Parathyroid adenoma (tissue), 2 donors: Measurements from ENCODE around the gene ARNT2.

Experiments used
- H2AFZ ChIP-seq: fragments of 300-600 bp; sonication (generic); one replicate; pipeline ENCODE4 v1.7.0; 2017; ENCODE audit warnings: antibody characterized with exemption, mild to moderate bottlenecking
- H3K27ac ChIP-seq: fragments of 300-600 bp; sonication (generic); one replicate; pipeline ENCODE4 v1.7.0; 2017
- H3K27me3 ChIP-seq: fragments of 300-600 bp; sonication (generic); one replicate; pipeline ENCODE4 v1.7.0; 2017; ENCODE audit warnings: low read length; ENCODE audit not compliant: control insufficient read depth, insufficient read depth
- H3K36me3 ChIP-seq: fragments of 300-600 bp; sonication (generic); one replicate; pipeline ENCODE4 v1.7.0; 2017; ENCODE audit warnings: low read length; ENCODE audit not compliant: control insufficient read depth, insufficient read depth
- H3K4me1 ChIP-seq: fragments of 300-600 bp; sonication (generic); one replicate; pipeline ENCODE4 v1.7.0; 2017; ENCODE audit warnings: control low read depth
- H3K4me2 ChIP-seq: fragments of 300-600 bp; sonication (generic); one replicate; pipeline ENCODE4 v1.7.0; 2017; ENCODE audit warnings: low read length
- H3K4me3 ChIP-seq: fragments of 300-600 bp; sonication (generic); one replicate; pipeline ENCODE4 v1.7.0; 2017; ENCODE audit warnings: low read depth, low read length
- H3K79me2 ChIP-seq: fragments of 300-600 bp; sonication (generic); one replicate; pipeline ENCODE4 v1.7.0; 2017; ENCODE audit warnings: control low read depth
- H3K9ac ChIP-seq: fragments of 300-600 bp; sonication (generic); one replicate; pipeline ENCODE4 v1.7.0; 2017; ENCODE audit warnings: mild to moderate bottlenecking
- H3K9me3 ChIP-seq: fragments of 300-600 bp; sonication (generic); one replicate; pipeline ENCODE4 v1.7.0; 2017; ENCODE audit warnings: low read length; ENCODE audit not compliant: control insufficient read depth
- CTCF ChIP-seq: fragments of 300-600 bp; sonication (generic); IDR thresholded peaks from one replicate; pipeline ENCODE4 v1.7.0; 2017; ENCODE audit warnings: antibody characterized with exemption, mild to moderate bottlenecking
- donor health status: primary hyperparathyroidism.

The ARNT2 gene

DNA sequence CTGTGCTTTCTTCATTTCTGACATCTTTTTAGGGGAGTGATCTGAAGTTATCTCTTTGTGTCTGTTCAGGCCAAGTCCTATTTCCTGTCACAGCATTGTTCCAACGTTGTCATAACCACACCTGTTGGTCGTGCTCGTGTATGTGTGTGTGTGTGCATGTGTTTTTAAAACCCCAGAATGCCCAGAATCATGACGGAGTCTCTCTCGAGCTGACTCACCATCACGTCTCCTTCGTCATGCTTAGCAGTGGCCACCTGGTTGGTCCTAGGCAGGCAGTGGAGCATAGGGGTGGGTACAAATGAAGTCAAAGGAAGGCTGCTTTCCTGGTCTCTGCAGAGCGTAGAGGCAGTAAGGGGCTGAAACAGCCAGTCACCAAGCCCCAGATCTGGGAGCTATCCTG lies 164.1 kb downstream of the ARNT2 start:
- no peak for TF ChIP-seq CTCF
- no peak overlapping the region for H2AFZ ChIP-seq
- H3K9ac ChIP-seq = no peak overlapping the region
- no peak overlapping the region for H3K4me3 ChIP-seq
- H3K36me3 ChIP-seq = no peaks in the 10 kb centered on the region
- H3K27ac ChIP-seq = no peak overlapping the region
- no peaks in the 10 kb centered on the region for H3K9me3 ChIP-seq
- no peak overlapping the region for H3K4me2 ChIP-seq
- H3K27me3 ChIP-seq = no peaks in the 10 kb centered on the region
- H3K79me2 ChIP-seq = no peaks in the 10 kb centered on the region
- H3K4me1 ChIP-seq = no peaks in the 10 kb centered on the region

DNA sequence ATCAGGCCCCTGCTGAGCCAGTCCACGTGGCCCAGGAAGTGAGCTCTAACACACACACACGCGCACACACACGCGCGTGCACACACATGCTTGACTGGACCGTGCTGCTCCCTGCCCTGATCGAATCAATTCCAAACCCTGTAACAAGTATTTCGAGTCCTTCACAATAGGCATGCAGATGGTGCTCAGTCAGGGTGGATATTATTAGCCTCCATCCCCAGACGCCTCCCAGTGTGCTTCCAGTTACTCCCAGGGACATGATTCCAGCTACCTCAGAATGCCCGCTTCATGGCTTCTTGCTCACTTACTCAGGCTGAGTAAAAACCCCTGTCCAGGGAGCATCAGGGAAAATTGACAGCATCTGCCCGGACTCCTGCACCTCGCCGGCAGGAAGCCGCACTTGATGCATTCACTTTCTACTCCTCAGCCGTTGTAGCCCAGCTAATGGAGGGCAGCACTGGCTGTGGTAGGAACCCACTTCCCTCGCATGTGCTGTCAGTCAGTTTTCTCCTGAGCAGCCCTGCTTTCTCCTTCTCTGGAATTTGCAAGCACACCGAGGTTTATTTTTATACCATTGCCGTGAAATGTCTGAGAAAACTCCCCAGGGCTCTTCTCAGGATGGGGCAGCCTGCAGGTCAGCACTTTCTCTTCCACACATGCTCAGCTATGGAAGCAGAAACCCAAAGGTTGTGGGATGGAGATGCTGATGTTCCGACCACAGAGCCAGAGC lies 164.9 kb downstream of the ARNT2 start:
- H3K9ac ChIP-seq = no peak overlapping the region
- no peaks in the 10 kb centered on the region for H3K9me3 ChIP-seq
- no peak overlapping the region for H3K27ac ChIP-seq
- no peaks in the 10 kb centered on the region for H3K36me3 ChIP-seq
- no peaks in the 10 kb centered on the region for H3K27me3 ChIP-seq
- no peak overlapping the region for H3K4me3 ChIP-seq
- no peaks in the 10 kb centered on the region for H3K4me1 ChIP-seq
- no peaks in the 10 kb centered on the region for H3K79me2 ChIP-seq
- TF ChIP-seq CTCF = no peak
- no peak overlapping the region for H2AFZ ChIP-seq
- H3K4me2 ChIP-seq = no peak overlapping the region

- H3K27ac ChIP-seq = no peak overlapping the region
- no peak overlapping the region for H3K4me3 ChIP-seq
- no peaks in the 10 kb centered on the region for H3K27me3 ChIP-seq
- H3K9ac ChIP-seq = no peak overlapping the region
- no peak for TF ChIP-seq CTCF
- H3K9me3 ChIP-seq = no peaks in the 10 kb centered on the region
- no peak overlapping the region for H3K4me2 ChIP-seq
- H3K79me2 ChIP-seq = no peaks in the 10 kb centered on the region
- H3K36me3 ChIP-seq = no peaks in the 10 kb centered on the region
- no peaks in the 10 kb centered on the region for H3K4me1 ChIP-seq
- H2AFZ ChIP-seq = no peak overlapping the region
These were observed 165.5 kb downstream of the ARNT2 start for GRCh38 chr15:80569656-80570055.

GRCh38 chr15:80570553-80570952 lies 166.4 kb downstream of the ARNT2 start:
- Histone ChIP-seq H2AFZ (no peak overlapping the region), H3K4me2 (no peak overlapping the region)
- no peak for TF ChIP-seq CTCF

GRCh38 chr15:80572337-80572736 lies 168.2 kb downstream of the ARNT2 start:
- H3K9ac ChIP-seq = no peak overlapping the region
- no peaks in the 10 kb centered on the region for H3K27me3 ChIP-seq
- TF ChIP-seq CTCF = no peak
- H2AFZ ChIP-seq = no peak overlapping the region
- no peak overlapping the region for H3K27ac ChIP-seq
- H3K4me2 ChIP-seq = no peak overlapping the region
- no peaks in the 10 kb centered on the region for H3K9me3 ChIP-seq
- no peaks in the 10 kb centered on the region for H3K36me3 ChIP-seq
- H3K4me1 ChIP-seq = no peaks in the 10 kb centered on the region
- H3K4me3 ChIP-seq = no peak overlapping the region
- H3K79me2 ChIP-seq = no peaks in the 10 kb centered on the region

More at GRCh38 chr15:80570553-80570952, 166.4 kb downstream of the ARNT2 start:
- Histone ChIP-seq H3K9me3 (no peaks in the 10 kb centered on the region), H3K36me3 (no peaks in the 10 kb centered on the region), H3K4me3 (no peak overlapping the region), H3K9ac (no peak overlapping the region), H3K4me1 (no peaks in the 10 kb centered on the region), H3K79me2 (no peaks in the 10 kb centered on the region), H3K27me3 (no peaks in the 10 kb centered on the region), H3K27ac (no peak overlapping the region)
